ENCODE data around the gene STAT3.
A peak's percentile ranks its signal among the peaks of the same experiment; 100 is the strongest.
"Not testable (repeated sequence)": the region's sequence is repeated elsewhere in the genome, so short reads cannot be mapped to it uniquely, and the experiment has no call there.

Gene STAT3

DNA sequence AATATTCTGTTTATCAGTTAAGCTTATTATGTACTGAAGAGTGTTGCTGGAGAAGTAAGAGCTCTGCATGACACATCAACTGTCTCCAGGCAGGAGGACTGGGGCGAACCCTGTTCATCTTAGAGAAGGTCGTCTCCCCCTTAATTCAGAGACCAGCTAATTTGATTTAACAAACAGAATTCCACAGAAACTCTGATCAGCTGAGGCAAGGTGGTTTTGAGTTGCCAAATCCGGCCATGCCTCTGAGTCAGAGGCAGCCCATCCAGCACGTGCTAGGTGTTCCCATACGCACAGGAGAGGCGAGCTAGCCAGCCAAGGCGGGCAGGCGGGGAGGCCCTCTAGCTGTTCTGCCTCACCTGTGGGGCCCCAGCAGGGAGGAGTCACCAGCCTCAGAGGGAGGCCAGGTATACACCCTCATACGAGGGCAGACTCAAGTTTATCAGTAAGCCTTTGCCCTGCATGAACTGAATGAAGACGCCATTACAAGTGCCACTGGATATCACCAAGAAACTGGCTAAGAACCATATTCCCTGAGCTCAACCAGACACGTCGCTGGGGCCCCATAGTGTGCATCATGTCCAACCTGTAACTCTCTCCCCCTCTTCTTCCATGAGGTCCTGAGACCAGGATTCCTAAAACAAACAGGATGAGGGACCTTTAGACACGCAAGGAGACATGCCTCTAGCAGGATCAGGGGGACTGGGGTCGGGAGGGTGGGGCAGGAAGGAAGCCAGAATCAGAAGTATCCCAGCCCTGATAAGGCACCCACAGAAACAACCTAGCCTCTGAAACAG, 74.3 kb downstream of the STAT3 start:
- no peak for DNase-seq (ENCODE audit: low spot score)

DNA sequence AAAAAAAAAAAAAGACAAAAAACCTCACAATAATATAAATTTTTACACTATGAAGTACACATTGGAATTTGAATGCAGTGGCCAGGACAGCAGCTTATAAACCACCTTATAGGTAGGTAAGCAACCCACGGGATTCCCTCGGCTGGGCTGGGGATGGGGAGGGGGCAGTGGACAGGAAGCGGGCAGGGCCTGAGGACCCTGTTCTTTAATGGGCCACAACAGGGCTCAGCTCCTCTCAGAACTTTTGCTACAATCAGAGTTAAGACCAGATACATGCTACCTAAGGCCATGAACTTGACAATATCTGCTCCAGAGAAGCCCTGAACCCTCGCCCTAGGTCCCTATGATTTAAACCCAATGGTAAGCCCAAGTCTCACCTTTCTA, 74.9 kb downstream of the STAT3 start:
- DNase-seq (ENCODE audit: low spot score), result no peak

DNA sequence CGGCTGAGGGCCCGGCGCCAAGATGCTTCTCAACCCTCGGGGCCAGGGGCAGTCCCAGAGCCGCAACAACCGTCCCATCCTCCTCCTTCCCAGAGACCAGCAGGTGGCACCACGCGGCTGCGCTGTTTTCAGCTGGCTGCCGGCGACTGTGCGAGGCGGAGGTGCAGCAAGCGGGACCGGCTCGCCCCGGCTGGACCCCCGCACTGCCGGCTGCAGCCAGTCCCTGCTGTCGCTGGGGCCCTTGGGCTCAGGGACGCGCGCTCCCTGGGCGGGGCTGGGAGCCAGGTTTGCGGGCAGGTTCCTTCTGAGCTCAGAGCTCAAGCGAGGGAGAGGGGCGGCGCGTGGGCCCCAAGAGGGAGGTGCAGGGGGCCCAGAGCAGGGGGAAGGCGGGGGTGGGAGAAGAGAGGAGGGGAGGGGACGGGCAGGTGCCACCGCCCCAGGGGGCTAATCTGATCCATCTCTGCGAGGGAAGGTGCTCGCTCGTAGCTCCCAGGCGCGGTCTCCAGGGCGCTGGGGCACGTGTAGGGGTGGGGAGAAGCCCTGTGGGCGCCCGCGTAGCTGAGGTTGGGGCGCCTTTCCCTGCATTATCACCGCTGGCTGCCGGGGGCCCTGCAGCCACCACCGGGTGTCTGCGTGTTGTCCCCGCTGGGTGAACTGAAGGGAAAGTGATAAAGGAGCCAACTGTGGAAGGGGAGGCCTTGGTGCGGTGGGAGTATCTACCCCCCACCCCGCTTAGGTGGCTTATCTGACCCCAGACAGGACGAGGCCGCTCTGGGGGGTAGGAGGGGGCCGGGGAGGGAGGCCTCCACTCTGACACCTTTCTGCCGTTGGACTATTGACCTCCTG, 75.7 kb downstream of the STAT3 start:
- DNase-seq (ENCODE audit: low spot score), result peak; percentile 96

DNA sequence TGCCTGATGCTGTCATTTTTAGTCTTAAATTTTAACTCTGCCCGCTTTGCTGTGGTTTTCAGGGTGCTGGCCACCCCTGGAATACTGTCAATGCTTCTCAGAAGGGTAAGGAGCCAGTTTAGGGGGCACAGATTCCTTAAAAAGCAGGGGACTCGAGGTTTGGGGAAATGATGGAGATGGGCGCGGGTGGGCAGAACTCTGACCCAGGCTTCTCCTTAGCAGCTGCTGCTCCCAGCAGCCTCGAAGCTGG, 76.3 kb downstream of the STAT3 start:
- DNase-seq (ENCODE audit: low spot score), result no peak

DNA sequence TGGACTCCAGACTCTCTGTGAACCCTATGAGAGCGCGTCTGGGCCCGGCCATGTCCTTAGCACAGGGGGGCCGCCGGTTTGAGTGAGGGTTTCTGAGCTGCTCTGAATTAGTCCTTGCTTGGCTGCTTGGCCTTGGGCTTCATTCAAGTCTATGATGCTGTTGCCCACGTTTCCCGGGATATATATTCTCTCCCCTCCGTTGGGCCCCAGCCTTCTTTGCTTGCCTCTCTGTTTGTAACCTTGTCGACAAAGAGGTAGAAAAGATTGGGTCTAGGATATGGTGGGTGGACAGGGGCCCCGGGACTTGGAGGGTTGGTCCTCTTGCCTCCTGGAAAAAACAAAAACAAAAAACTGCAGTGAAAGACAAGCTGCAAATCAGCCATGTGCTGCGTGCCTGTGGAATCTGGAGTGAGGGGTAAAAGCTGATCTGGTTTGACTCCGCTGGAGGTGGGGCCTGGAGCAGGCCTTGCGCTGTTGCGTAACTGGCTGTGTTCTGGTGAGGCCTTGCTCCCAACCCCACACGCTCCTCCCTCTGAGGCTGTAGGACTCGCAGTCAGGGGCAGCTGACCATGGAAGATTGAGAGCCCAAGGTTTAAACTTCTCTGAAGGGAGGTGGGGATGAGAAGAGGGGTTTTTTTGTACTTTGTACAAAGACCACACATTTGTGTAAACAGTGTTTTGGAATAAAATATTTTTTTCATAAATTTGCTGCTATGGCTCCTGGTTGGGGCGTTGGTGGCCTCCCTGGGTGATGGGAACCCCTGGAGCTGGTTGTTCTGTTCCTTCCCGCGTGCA, 76.8 kb downstream of the STAT3 start:
- no peak for DNase-seq (ENCODE audit: low spot score)

DNA sequence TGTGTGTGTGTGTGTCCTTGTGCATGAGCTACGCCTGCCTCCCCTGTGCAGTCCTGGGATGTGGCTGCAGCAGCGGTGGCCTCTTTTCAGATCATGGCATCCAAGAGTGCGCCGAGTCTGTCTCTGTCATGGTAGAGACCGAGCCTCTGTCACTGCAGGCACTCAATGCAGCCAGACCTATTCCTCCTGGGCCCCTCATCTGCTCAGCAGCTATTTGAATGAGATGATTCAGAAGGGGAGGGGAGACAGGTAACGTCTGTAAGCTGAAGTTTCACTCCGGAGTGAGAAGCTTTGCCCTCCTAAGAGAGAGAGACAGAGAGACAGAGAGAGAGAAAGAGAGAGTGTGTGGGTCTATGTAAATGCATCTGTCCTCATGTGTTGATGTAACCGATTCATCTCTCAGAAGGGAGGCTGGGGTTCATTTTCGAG, 77.4 kb downstream of the STAT3 start:
- DNase-seq (ENCODE audit: low spot score), result no peak

DNA sequence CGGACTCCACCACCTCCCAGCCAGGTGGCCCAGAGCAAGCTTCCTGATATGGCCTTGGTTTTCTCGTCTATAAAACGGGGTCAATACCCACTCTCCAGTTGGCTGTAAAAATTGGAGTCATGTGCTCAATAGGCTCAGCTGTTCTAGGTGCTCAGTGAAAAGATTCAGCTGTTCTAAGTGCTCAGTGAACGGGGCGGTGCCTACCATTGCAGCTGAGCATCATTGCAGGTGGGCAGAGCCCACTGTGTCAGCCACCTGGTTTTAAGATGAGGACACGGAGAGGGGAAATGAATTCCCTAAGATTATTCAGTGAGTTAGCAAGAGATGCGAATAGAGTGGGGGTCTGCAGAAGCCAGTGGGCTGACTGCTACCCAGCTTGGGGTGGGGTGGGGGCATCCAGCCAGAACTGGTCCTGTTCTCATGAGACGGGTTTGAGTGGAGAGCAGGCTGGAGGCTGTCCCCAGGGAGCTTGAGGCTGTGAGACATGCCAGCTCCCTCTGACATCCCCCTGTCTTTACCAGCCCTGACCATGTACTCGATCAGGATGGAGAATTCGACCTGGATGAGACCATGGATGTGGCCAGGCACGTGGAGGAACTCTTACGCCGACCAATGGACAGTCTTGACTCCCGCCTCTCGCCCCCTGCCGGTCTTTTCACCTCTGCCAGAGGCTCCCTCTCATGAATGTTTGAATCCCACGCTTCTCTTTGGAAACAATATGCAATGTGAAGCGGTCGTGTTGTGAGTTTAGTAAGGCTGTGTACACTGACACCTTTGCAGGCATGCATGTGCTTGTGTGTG, 78.1 kb downstream of the STAT3 start:
- no peak for DNase-seq (ENCODE audit: low spot score)

DNA sequence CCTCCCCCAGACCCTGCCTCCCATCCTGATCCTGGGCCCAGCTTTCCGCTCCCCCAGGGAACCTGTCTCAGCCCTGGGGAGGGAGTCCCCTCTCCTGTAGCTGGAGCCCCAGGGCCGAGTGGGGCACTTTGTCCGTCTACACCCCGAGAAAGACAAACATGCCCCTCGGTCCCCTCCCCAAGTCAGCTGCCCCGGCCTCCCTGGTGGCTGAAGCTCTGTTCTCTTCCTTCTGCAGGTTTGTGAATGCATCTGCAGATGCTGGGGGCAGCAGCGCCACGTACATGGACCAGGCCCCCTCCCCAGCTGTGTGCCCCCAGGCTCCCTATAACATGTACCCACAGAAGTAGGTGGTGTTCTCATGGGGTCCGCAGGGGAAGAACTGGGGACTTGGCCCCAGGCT, 79.1 kb downstream of the STAT3 start:
- DNase-seq (ENCODE audit: low spot score), result no peak

DNA sequence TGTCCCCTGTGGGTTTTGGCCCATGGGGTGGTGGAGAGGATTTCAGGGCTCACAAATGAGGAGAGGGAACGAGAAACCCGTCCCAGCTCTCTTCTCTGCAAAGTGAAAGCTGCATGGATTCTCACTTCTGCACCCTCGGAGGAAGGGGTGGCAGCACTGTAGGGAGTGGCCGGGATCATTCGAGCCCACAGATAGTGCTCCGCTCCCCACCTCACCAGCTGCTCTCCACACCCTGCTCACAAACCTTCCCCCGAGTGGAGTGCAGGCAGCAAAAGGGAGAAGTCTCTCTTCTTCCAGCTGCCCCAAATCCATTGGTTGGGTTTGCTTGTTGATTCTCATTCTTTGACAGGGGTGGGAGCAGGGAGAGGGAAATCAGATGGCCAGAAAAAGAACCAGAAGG, 79.8 kb downstream of the STAT3 start:
- no peak for DNase-seq (ENCODE audit: low spot score)

DNA sequence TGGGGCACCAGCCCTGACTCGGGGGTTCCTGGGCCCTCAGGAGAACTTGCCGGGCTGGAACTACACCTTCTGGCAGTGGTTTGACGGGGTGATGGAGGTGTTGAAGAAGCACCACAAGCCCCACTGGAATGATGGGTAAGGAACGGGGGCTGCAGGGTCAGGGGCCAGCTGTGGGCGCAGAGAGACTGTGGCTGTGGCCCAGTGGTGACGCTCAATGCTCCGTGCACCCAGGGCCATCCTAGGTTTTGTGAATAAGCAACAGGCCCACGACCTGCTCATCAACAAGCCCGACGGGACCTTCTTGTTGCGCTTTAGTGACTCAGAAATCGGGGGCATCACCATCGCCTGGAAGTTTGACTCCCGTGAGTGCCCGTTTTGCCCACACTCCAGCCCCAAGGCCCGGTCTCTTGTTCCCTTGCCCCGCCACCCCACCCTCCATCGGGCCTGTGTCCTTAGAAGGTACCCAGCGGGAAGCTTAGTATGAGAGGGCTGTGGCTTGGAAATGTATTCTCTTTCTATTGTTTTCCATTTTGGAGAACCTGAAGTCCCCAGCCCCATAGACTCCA, 80.8 kb downstream of the STAT3 start:
- no peak for DNase-seq (ENCODE audit: low spot score)

DNA sequence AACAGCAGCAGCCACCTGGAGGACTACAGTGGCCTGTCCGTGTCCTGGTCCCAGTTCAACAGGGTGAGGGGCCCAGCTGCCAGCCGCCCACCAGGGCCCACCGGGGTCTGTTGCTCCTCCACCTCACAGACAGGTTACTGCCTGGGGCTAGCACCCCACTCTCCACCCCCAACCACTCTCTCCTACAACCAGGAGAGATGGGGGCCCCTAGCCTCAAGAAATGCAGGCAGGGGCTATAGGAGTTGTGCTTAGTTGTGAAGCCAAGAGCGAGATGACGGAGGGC, 81.9 kb downstream of the STAT3 start:
- no peak for DNase-seq (ENCODE audit: low spot score)

DNA sequence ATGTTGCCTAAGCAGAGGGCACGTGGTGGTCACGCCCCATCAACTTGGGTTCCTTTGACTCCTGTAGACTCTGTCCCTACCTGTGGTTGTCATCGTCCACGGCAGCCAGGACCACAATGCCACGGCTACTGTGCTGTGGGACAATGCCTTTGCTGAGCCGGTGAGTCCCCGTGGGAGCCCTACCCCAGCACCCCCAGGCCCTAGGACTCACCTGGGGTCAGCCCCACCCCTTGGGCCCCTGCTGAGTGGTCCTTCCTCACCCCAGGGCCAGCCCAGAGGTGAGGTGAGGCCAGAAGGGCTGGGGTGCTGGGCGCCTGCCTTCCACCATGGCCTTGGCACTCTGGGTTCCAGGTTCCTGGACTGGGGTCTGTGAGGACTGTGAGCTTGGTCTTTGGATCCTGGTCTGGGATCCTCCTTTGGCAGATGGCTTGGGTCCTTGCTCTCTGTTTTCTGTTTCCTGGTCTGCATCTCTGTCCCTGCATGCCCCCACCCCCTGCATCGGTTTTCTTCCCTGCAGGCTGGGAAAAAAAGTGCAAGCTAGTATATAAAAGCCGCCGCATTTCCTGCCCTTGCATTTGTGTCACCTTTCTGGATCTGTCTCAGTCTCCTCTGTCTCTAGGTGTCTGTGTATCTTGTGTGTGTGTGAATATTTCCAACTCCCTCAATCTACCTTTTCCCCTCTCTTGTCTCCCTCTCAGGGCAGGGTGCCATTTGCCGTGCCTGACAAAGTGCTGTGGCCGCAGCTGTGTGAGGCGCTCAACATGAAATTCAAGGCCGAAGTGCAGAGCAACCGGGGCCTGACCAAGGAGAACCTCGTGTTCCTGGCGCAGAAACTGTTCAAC, 82.5 kb downstream of the STAT3 start:
- no peak for DNase-seq (ENCODE audit: low spot score)

DNA sequence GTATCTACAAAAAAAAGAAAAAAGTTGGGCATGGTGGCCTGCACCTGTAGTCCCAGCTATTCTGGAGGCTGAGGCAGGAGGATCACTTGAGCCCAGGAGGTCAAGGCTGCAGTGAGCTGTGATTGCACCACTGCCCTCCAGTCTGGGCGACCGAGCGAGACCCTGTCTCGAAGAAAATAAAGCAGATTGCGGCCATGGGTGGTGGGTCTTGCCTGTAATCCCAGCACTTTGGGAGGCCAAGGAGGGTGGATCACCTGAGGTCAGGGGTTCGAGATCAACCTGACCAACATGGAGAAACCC, 83.3 kb downstream of the STAT3 start:
- DNase-seq (ENCODE audit: low spot score), result not testable (repeated sequence)

DNA sequence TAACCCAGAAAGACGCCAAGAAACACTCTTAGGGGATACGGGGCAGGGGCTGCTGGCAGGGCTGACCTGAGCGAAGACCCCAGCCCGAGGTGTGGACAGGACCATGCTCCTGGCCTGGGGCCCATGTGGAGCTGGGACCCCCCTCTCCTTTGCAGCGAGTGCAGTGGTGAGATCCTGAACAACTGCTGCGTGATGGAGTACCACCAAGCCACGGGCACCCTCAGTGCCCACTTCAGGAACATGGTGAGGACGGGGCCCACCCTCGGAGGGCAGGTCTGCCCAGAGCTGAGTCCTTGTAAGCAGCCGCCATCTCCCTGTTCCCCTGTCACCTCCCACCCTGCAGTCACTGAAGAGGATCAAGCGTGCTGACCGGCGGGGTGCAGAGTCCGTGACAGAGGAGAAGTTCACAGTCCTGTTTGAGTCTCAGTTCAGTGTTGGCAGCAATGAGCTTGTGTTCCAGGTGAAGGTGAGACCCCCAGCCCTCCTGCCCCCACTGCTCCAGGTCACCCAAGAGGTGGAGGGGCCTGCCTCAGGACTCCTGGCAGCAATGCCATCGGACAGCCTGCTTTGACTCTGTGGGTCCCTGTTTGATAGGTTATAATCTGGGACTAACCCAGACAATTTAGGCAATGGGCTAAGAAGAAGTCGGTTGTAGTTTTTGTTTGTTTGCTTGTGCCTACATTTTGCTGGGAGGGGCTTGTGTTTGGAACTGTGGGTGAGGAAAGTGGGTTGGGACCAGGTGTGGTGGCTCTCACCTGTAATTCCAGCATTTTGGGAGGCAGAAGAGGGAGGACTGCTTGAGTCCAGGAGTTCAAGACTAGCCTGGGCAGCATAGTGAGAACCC, 83.8 kb downstream of the STAT3 start:
- DNase-seq (ENCODE audit: low spot score), result no peak

DNA sequence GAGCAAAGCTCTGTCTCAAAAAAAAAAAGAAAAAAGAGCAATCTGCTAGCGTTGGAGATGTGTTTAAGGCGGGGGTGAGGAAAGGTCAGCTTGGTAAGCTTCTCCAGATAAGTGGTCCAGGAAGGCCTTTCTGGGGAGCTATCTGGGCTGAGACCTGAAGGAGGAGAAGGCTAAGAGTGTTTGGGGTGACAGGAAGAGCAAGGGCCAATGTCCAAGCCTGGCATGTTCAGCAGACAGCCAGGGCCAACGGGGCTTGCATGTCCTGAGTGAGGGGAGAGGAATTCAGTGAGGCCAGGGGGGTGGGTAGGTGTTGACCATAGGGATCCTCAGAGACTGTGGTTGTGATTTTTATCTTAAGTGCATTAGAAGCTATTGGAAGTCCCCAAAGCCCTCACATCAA, 84.5 kb downstream of the STAT3 start:
- DNase-seq (ENCODE audit: low spot score), result no peak

DNA sequence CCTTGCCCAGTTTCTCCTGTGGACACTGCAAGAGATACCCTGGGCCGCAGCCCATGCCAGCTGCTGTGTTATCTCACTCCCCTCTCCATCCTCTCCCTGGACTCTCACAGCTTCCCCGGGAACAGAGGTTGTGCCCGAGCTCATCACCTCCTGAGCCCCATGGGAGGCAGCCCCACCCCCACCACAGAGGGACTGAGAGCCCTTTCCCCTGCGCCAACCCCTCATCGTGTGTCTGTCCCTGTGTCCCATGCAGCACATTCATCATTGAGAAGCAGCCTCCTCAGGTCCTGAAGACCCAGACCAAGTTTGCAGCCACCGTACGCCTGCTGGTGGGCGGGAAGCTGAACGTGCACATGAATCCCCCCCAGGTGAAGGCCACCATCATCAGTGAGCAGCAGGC, 87.2 kb downstream of the STAT3 start:
- DNase-seq (ENCODE audit: low spot score), result no peak

DNA sequence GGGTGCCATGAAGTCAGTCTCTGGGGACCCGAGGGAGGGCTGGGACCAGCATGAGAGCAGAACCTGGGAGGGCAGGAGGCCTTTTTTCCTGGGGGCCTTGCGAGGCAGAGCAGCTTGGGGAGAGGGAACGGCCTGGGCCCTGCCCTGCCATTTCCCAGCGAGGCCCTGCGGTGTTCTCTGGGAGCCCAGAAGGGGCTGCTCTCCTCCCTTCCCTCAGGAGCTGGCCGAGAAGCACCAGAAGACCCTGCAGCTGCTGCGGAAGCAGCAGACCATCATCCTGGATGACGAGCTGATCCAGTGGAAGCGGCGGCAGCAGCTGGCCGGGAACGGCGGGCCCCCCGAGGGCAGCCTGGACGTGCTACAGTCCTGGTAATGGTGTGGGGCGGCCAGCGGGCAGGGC, 88.3 kb downstream of the STAT3 start:
- not testable (repeated sequence) for DNase-seq (ENCODE audit: low spot score)

DNA sequence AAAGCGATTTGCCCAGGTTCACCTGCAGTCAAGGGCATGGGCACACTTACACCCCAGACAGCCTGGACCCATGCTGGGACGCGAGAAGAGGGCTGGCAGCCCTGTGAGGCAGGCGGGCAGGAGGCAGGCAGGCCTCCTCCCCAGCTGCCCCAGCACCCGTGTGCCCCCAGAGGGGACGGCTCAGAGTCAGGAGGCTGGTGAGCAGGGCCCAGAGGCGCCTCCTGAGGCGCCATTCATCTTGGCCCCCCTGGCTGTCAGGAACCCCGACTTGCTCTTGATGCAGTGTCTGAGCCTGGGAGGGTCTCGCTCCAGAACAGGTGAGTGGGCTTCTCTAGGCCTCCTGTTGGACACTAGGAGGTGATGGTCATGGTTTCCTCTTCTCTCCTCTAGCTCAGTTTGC, 88.9 kb downstream of the STAT3 start:
- DNase-seq (ENCODE audit: low spot score), result not testable (repeated sequence)

DNA sequence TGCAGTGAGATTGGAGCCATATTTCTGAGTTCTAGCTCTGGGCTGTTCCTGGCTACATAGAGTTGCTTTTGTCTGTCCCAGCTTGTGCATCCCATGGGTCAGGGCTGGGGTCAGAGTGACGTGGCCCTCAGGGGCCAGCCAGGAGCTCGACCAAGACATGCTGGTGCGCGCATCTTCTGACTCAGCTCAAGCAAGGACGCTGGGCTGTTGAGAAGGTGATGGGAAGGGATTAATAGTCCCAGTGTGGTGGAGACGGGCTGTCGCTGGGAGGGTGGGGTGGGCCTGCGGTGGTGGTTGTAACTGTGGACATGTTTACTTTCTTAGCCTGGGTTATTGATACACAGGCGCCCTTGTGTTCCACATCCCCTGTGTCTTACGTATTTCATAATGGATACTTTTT, 90.5 kb downstream of the STAT3 start:
- DNase-seq (ENCODE audit: low spot score), result not testable (repeated sequence)

DNA sequence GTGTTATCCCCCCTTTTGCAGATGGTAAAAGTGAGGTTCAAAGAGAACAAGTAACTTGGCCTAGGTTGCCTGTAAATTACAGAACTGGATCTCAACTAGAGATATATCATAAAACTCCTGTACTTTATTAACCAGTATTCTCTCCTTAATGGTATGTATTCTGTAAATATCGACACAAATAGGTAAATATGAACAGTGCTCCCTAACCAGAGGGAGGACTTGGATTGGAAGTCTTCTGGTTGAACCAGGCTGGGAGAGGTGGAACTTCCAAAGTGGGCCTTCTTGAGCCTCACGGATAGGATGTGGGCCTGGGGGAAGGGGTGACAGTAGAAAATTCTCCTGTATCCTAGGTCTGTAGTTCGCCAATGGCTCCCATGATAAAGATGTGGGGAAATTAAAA, 92.2 kb downstream of the STAT3 start:
- DNase-seq (ENCODE audit: low spot score), result no peak

Data from D341Med (cell line).